CD4-positive, alpha-beta T cell treated with Interleukin-17A for 4 hours (primary cell): Measurements from ENCODE around the gene KY.

ENCODE experiments used
- DNase-seq: peaks from one replicate; pipeline ENCODE4 v3.0.0-alpha.2; 2020; ENCODE audit warnings: mixed read lengths

Gene KY

DNA sequence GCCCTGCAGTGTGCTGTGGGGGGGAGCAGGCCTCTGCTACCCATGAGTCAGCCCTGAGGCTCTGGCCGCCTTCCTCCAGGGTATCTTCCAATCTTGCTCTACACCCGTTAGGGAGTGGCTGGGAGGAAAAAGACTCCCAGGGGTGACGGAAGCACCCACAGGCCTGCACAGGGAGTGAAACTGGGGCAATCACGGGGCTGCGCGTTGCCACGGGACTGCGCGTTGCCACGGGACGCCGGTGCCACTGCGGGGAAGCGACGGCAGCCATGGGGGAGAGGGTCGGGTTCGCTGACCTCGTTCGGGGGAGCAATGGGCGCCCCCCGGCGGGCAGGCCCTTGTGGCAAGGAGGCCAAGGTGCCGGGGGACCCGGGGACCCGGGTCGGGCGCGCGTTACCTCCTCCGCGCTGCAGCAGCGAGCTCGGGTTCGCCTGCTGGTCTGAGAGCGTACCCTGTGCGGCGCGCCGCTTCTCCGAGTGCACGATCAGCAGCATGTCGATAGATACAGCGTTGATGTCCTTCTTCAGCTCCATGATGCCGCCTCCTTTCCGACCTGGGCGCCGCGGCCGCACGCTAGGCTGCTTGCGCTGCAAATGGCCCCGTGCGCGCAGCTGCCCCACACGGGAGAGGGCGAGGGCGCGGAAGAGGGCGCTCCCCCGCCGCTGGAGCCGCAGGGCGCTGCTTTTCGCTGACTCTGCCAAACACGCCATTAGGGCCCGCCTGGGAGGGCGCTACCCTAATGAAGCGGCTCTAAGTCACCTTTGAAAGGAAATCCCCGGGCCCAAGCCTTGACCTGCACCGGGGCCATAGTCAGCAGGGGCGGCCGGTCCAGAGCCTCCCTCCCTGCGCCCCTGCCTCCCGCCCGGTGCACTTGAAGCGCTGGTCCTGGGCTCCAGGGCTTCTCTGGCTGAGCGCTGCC is at the start of gene KY:
Gene KY (minus strand): TSS at position 592 of the 916 bp plus-strand sequence. CDS start 62 bp downstream, at position 530.
- no peak for DNase-seq

DNA sequence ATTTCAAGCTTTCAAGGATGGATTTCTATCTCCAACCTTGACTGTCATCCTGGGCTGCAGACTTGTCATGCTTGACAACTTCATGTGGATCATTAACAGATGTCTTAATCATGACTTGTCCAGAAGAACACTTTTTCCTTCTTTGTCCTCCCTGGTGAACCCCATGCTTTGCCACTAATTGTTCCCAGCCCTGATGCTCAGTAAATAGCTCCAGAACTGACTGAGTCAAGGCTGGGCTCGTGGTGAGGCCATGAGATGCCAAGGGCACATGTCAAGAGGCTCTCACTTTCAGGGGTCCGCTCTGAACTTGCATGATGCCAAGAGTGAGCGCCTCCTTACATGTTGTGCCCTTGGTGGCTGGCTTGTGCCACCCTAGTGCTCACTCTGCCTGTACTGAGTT is 48.9 kb upstream of the KY start:
- DNase-seq, result no peak

GRCh38 chr3:134699141-134699711 is 48.4 kb upstream of the KY start:
- DNase-seq, result no peak

DNA sequence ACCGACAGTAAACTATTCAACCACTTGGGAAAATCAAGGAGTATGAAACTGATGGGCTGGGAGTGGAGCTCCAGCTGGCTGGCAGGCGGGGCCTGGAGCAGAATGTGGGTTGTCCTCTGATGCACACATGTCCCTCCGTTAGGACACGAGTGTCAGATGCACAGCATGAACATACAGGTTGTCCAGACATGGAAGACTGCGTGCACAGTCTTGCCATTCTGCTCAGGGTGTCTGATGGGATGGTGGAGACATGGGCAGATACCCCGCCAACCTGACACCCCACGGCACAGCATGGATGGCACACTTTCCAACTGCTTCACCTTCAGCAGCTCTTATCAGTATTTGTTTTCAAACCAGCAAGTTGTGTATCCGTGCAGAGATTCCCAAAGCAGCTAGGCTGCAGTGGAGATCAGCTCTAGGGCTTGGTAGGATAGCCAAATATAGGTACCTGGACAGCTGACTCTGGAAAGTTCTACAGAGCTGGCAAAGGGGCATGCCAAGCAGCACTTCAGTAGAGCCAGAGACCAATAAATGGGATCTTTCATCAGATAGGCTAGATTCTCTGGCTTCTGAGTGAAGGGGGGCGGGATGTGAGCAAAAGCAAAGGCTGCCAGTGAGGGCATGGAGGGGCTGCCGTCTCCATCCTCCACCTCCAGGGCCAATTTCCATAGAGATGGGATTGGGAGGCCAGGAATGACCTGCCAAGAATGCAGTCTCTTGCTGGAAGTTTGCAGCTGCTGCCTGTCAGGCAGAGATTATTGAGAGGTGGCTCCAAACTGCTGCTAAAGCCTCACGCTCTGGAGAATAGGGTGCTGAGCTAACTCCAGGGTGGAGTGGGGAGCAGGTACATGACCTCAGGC is 47.2 kb upstream of the KY start:
- DNase-seq, result no peak

- DNase-seq, result no peak
Observed at GRCh38 chr3:134696155-134696554, 45.3 kb upstream of the KY start.

- no peak for DNase-seq
Observed at GRCh38 chr3:134694946-134695543, 44.2 kb upstream of the KY start.

- DNase-seq, result no peak
Observed at GRCh38 chr3:134694466-134694865, 43.6 kb upstream of the KY start.

GRCh38 chr3:134693804-134694203 is 43.0 kb upstream of the KY start:
- no peak for DNase-seq

DNA sequence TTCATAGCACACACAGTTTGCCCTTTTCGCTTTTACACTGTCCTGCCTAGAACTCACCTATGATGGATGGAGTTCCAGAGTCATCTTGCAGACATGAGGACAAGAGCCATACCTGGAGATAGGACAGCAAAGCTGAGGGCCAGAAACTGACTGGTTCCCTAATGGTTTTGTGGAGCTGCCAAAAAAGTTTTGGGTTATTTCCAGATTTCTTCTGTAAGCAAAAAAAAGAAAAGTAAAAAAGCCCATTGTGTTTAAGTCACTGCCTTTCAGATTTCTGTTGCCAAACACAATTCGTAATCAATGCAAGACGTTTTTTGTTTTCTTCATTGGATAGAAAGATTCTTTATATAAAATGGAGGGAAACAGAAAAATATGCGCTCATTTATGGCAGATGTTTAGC is 42.4 kb upstream of the KY start:
- DNase-seq, result no peak

GRCh38 chr3:134690226-134690625 is 39.4 kb upstream of the KY start:
- DNase-seq, result no peak

DNA sequence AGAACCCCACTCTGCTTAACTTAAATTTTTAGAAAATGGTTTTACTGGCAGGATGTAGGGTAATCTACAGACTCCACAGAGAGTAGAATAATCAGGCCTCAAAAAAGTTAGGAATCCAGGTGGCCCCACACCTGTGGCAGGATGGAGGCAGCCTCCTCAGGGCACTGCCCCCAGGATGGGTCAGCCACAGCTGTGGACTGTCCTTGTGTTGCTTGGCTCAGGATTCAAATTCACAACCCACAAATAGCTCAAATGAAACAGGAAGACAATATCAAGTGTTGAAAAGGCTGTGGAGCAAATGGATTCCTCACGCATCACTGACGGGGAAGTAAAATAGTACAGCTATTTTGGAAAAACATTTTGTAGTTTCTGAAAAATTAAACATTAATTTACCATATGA is 36.8 kb upstream of the KY start:
- DNase-seq, result no peak

DNA sequence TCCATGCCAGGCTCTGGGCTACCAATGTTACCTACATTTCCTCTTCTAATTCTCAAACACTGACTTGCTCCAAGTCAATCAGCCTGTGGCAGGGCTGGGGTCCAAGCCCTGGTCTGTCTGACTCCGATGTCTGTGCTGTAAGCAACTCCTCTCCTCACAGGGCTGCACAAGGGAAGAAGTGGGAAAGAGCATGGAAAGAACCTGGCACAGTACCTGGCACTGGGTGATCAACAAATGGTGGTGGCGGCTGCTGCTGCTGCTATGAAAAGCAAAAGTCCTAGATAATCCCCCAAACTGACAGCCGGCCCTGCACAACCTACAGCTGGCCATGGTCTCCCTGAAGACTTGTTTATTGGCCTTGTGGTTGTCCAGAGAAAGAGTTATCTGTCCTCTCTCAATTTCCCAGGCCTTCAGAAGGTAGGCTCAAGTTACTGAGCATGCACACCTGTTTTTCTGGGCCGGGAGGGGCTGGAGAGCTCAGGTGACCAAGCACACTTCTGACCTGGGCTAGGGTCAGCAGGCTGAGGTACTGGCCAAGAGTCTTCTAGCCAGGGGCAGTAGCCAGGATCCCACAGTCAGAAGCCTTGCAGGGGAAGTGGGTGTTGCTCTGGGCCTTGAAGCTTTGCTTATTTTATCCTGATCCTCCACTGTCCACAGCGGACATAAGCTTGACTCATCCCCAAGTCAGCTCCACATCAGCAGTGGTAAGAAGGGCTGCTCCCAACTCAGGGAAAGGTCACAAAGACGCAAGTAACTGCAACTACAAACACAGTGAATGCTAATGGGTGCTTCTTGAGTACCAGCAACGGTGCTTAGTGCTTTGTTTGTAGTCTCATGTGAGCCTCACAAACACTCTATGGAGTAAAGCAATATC is 35.3 kb upstream of the KY start:
- no peak for DNase-seq

- no peak for DNase-seq
Observed at GRCh38 chr3:134682196-134682880, 31.5 kb upstream of the KY start.

GRCh38 chr3:134681522-134681900 is 30.7 kb upstream of the KY start:
- DNase-seq, result no peak

DNA sequence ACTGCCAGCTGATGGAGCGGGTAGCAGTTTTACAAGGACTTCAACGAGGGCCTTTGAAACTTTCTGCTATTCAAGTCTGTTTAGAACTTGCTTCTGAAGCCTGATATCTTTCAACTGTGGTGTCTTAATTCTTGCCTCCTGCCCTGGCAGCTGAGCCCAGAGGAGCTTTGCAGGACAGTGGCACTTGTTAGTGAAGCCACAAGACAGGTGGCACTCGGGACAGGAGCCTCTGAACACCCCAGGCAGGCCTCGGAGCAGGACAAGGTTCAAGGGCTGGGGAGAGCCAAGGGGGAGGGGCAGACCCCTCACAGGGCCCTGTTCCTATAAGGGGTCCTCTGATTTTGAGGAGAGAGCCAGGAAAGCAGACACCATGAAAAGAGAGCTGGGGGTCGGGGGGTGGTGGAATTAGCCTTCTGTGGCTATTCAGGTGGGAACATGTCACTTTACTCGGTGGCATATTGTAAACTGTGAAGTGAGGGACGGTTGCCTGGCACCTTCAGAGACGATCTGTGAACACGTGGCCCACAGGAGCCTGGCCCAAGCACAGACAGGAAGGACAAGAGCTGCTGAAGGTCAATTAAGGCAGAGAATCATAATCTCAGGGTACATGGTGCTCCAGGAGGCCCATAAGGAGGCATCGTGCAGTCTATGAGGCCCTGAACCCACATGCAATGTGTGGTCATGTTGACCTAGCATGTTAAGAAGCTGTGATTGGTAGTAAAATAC is 30.1 kb upstream of the KY start:
- no peak for DNase-seq

DNA sequence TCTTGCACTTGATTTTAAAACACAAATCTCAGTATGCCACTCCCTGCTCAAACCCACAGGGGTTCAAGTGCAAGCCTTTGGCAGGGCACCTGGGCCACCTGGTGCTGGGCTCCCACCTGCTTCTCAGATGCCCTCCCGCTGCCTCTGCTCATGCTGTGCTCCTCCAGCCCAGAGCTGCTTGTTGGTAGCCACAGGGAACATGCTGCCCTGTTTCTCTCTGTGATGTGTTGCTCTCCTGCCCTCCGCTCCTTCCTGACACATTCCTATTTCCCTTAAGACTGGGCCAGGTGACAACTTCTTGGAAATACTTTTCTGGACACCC is 27.1 kb upstream of the KY start:
- no peak for DNase-seq

- no peak for DNase-seq
Observed at GRCh38 chr3:134677196-134677986, 26.6 kb upstream of the KY start.

- DNase-seq, result no peak
Observed at GRCh38 chr3:134675726-134676256, 25.0 kb upstream of the KY start.

GRCh38 chr3:134672571-134672970 is 21.7 kb upstream of the KY start:
- DNase-seq, result no peak

GRCh38 chr3:134667956-134668355 is 17.1 kb upstream of the KY start:
- DNase-seq, result no peak
